CD14-positive monocyte (primary cell): ENCODE data around the gene AKAIN1. TPM values are rescaled to one million over a fixed set of nuclear protein-coding genes. Genes with fewer than 3 reads are reported as not detected.

Experiments
- DNase-seq, 3 donors: peaks; one replicate each; pipeline ENCODE4 v3.0.0-alpha.2; 2011 to 2022
- H2AFZ ChIP-seq: 2 replicates; pipeline ENCODE4 v1.6.0; 2012; ENCODE audit warnings: mild to moderate bottlenecking, low read depth, low read length, inconsistent platforms; ENCODE audit not compliant: insufficient read depth, poor library complexity, severe bottlenecking
- H3K27ac ChIP-seq, 2 donors: 1 replicate in 1 of 2; 2 replicates in 1 of 2; pipeline ENCODE4 v1.5.1; 2012 to 2013; ENCODE audit warnings: low read length in 2 of 2, control low read depth in 1 of 2, inconsistent platforms in 1 of 2, low read depth in 1 of 2, mild to moderate bottlenecking in 1 of 2
- H3K27me3 ChIP-seq, 2 donors: one replicate each; pipeline versions ENCODE4 v1.6.0 to v1.6.1; 2011 to 2013; ENCODE audit warnings: low read length in 2 of 2; ENCODE audit not compliant: control insufficient read depth in 2 of 2, insufficient read depth in 2 of 2
- H3K36me3 ChIP-seq, 2 donors: replicated peaks in 1 of 2; 1 replicate in 1 of 2; 2 replicates in 1 of 2; pipeline versions ENCODE4 v1.5.1 to v1.6.1; 2012 to 2013; ENCODE audit warnings: low read length in 2 of 2, control low read depth in 1 of 2, inconsistent platforms in 1 of 2, mild to moderate bottlenecking in 1 of 2; ENCODE audit not compliant: insufficient read depth in 2 of 2, control insufficient read depth in 1 of 2
- H3K4me1 ChIP-seq, 2 donors: 1 replicate in 1 of 2; 2 replicates in 1 of 2; pipeline versions ENCODE4 v1.5.1 to v1.6.1; 2012 to 2013; ENCODE audit warnings: low read length in 2 of 2, control low read depth in 1 of 2, inconsistent platforms in 1 of 2, mild to moderate bottlenecking in 1 of 2, moderate library complexity in 1 of 2; ENCODE audit not compliant: insufficient read depth in 2 of 2, control insufficient read depth in 1 of 2
- H3K4me2 ChIP-seq: replicated peaks from 2 replicates; pipeline ENCODE3; 2012; ENCODE audit warnings: low read length, moderate library complexity, mild to moderate bottlenecking; ENCODE audit not compliant: poor library complexity, severe bottlenecking; ENCODE audit errors: extremely low read depth
- H3K4me3 ChIP-seq, 3 experiments: fragments of 200-600 bp in 1 of 3; sonication (generic) in 1 of 3; replicated peaks in 1 of 3; 1 replicate in 2 of 3; 2 replicates in 1 of 3; pipeline ENCODE4 v1.5.1; 2011 to 2013; ENCODE audit warnings: low read length in 3 of 3, mild to moderate bottlenecking in 3 of 3, control low read depth in 2 of 3, low read depth in 2 of 3, inconsistent platforms in 1 of 3, moderate library complexity in 1 of 3
- H3K79me2 ChIP-seq: 2 replicates; pipeline ENCODE4 v1.6.0; 2012; ENCODE audit warnings: mild to moderate bottlenecking, control low read depth, inconsistent platforms, low read length, moderate library complexity; ENCODE audit not compliant: insufficient read depth
- H3K9ac ChIP-seq: 2 replicates; pipeline ENCODE4 v1.6.0; 2017; ENCODE audit warnings: low read length, mild to moderate bottlenecking; ENCODE audit not compliant: insufficient read depth, poor library complexity, severe bottlenecking
- H3K9me3 ChIP-seq, 2 donors: replicated peaks in 1 of 2; 1 replicate in 1 of 2; 2 replicates in 1 of 2; pipeline versions ENCODE4 v1.5.1 to v1.6.1; 2012 to 2013; ENCODE audit warnings: low read length in 2 of 2, control low read depth in 1 of 2; ENCODE audit not compliant: control insufficient read depth in 1 of 2, insufficient read depth in 1 of 2
- H4K20me1 ChIP-seq: 2 replicates; pipeline ENCODE4 v1.6.0; 2012; ENCODE audit warnings: mild to moderate bottlenecking, low read length, control low read depth, moderate library complexity; ENCODE audit not compliant: insufficient read depth
- H3K27ac Mint-ChIP-seq, 7 donors: one replicate each; pipeline ENCODE4 v1.8.0; 2020; ENCODE audit warnings: mild to moderate bottlenecking in 7 of 7, mixed read lengths in 7 of 7, moderate library complexity in 6 of 7, inconsistent platforms in 2 of 7
- H3K27me3 Mint-ChIP-seq, 3 donors: one replicate each; pipeline ENCODE4 v1.8.0; 2021 to 2022; ENCODE audit warnings: low read depth in 3 of 3, mild to moderate bottlenecking in 3 of 3, mixed read lengths in 3 of 3, moderate library complexity in 3 of 3, inconsistent platforms in 1 of 3
- H3K36me3 Mint-ChIP-seq, 2 donors: one replicate each; pipeline ENCODE4 v1.8.0; 2020; ENCODE audit warnings: mixed read lengths in 2 of 2, inconsistent platforms in 1 of 2, mild to moderate bottlenecking in 1 of 2
- H3K4me1 Mint-ChIP-seq: one replicate; pipeline ENCODE4 v1.8.0; 2020; ENCODE audit warnings: mild to moderate bottlenecking, mixed read lengths
- H3K4me3 Mint-ChIP-seq, 2 donors: one replicate each; pipeline ENCODE4 v1.8.0; 2020; ENCODE audit warnings: mild to moderate bottlenecking in 2 of 2, mixed read lengths in 2 of 2, moderate library complexity in 1 of 2
- H3K9me3 Mint-ChIP-seq, 7 donors: one replicate each; pipeline ENCODE4 v1.8.0; 2020 to 2022; ENCODE audit warnings: mixed read lengths in 7 of 7, mild to moderate bottlenecking in 6 of 7, moderate library complexity in 6 of 7, inconsistent platforms in 2 of 7
- CTCF ChIP-seq: fragments of 200-600 bp; IDR thresholded peaks from one replicate; pipeline ENCODE4 v1.8.0; 2022; ENCODE audit warnings: antibody characterized with exemption, mild to moderate bottlenecking
- WGBS: methylation state at CpG from one replicate; pipeline ENCODE4 v1.1.5; 2013; ENCODE audit warnings: missing lambda C conversion rate; ENCODE audit not compliant: insufficient coverage; 5-methylcytosine and 5-hydroxymethylcytosine counted together
- intact Hi-C, 2 donors: fragments of 100-400 bp; cut with micrococcal nuclease; formaldehyde crosslinking; loops; one replicate each; pipeline versions ENCODE4 v1.15.0 to v1.15.1; 2023
- polyA plus RNA-seq, 3 donors: library from polyadenylated mRNA; depleted of rRNA in 1 of 3; unstranded in 2 of 3; stranded (reverse) in 1 of 3; fragments of 300-500 nt in 2 of 3; fragments of >200 nt in 1 of 3; fragmentation: Illumina TruSeq in 2 of 3; gene quantifications; 1 replicate in 2 of 3; 2 replicates in 1 of 3; pipeline ENCODE4 v1.2.3, GENCODE V29; 2012 to 2021

AKAIN1 gene
- polyA plus RNA-seq, 3 donors, result not detected

DNA sequence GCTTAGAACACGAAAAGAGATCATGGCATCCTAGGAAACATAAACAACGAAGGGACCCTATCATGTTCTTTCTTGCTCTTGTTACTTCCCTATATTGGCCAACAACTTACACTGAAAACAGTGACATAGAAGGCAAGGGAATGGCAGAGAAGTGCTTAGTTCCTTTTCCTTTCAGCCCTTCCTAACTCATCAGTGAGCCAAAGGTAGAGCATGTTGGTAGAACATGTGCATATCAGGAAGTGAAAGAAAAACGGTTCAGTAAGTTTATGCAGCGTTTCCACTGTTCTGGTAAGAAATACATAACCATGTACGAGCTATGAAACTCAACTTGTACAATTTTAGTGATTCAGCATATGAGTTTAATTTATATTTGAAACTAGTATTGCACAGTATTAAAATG, 21.7 kb downstream of the AKAIN1 start:
- no CpG with 5 or more reads among the region's 5 CpGs for WGBS
- no peak overlapping the region for H3K27ac ChIP-seq
- no peak overlapping the region for H3K4me2 ChIP-seq
- no peak overlapping the region for H2AFZ ChIP-seq
- no peak overlapping the region for H3K27ac Mint-ChIP-seq
- no peaks in the 10 kb centered on the region for H3K27me3 ChIP-seq
- H4K20me1 ChIP-seq, result no peaks in the 10 kb centered on the region
- no peaks in the 10 kb centered on the region for H3K4me1 ChIP-seq
- H3K79me2 ChIP-seq, result no peaks in the 10 kb centered on the region
- DNase-seq, result peak in 2 of 3 donors; percentile 8 to 40
- peaks cover 0 to 2% of the 10 kb centered on the region in 2 donors for H3K9me3 ChIP-seq
- intact Hi-C loops, result no loop called here
- no peak overlapping the region for H3K9ac ChIP-seq
- H3K27me3 Mint-ChIP-seq, result peaks cover 0 to 7% (median 3%) of the 10 kb centered on the region in 3 donors
- no peak overlapping the region for H3K4me3 Mint-ChIP-seq
- H3K9me3 Mint-ChIP-seq, result peaks cover 0 to 5% (median 0%) of the 10 kb centered on the region in 7 donors
- no peak for TF ChIP-seq CTCF
- H3K4me3 ChIP-seq, result no peak overlapping the region
- no peaks in the 10 kb centered on the region for H3K36me3 ChIP-seq
- no peaks in the 10 kb centered on the region for H3K36me3 Mint-ChIP-seq
- no peaks in the 10 kb centered on the region for H3K4me1 Mint-ChIP-seq

DNA sequence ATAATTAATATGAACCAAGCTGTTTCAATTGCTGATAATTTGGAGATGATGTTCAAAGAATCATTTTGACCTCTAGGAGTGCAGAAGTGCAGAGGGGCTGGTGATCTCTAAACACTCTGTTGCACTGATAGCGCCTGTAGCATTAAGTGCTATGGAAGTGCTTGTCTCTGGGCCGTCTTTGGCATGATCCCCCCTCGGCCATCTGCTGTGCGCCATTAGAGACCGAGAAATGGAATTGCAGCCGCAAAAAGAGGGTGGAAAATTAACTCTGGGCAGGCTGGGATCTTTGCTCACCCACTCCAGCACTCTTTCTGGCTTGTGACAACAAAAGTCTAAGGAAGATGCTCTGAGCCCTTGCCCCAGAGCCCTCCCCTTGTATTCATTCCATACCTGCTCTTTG, 23.4 kb downstream of the AKAIN1 start:
- no peaks in the 10 kb centered on the region for H3K4me1 Mint-ChIP-seq
- H3K36me3 ChIP-seq, result no peaks in the 10 kb centered on the region

More for the DNA sequence above, 23.4 kb downstream of the AKAIN1 start:
- Mint-ChIP-seq H3K4me3 (no peak overlapping the region), H3K9me3 (peaks cover 0 to 5% (median 0%) of the 10 kb centered on the region in 7 donors), H3K27ac (no peak overlapping the region), H3K27me3 (peaks cover 0 to 3% (median 2%) of the 10 kb centered on the region in 3 donors), H3K36me3 (no peaks in the 10 kb centered on the region)
- Histone ChIP-seq H4K20me1 (no peaks in the 10 kb centered on the region), H3K27me3 (no peaks in the 10 kb centered on the region), H3K9ac (no peak overlapping the region), H3K27ac (no peak overlapping the region), H3K79me2 (no peaks in the 10 kb centered on the region), H3K4me1 (no peaks in the 10 kb centered on the region), H3K4me2 (no peak overlapping the region), H2AFZ (no peak overlapping the region), H3K9me3 (peaks cover 0 to 2% of the 10 kb centered on the region in 2 donors), H3K4me3 (no peak overlapping the region)
- intact Hi-C loops, result no loop called here
- WGBS, result 97% methylated on average over 6 of the region's 6 CpGs
- no peak for DNase-seq
- no peak for TF ChIP-seq CTCF
